Ishikawa (cell line): ENCODE results near the gene MORN4.

Experiments used
- CREB1 ChIP-seq: IDR thresholded peaks from 2 replicates; pipeline ENCODE4 v1.6.1; 2012; ENCODE audit warnings: low read depth
- TCF12 ChIP-seq: IDR thresholded peaks from 2 replicates; pipeline ENCODE4 v1.6.1; 2012; ENCODE audit warnings: low read depth
- YY1 ChIP-seq: IDR thresholded peaks from 2 replicates; pipeline ENCODE4 v1.6.1; 2012; ENCODE audit warnings: low read depth

GRCh38 chr10:97631098-97631497, 2.2 kb downstream of the MORN4 start:
- TF ChIP-seq CREB1 (no peak), YY1 (no peak), TCF12 (no peak)
